RWPE1 (cell line): Measurements from ENCODE around the gene KDM2A.
"Not testable (repeated sequence)": the region's sequence is repeated elsewhere in the genome, so short reads cannot be mapped to it uniquely, and the experiment has no call there.

Source experiments
- CTCF ChIA-PET: fragments of 350-600 bp; sonication (Branson Sonifier 250); formaldehyde crosslinking; extraction: SDS; loops from one replicate; lab custom pipeline; 2021; lab: Yijun Ruan, JAX
- POLR2A ChIA-PET: fragments of 400-600 bp; formaldehyde crosslinking; extraction: SDS; loops from one replicate; lab custom pipeline; 2020; ENCODE audit warnings: antibody characterized with exemption; ENCODE audit not compliant: low non-redundant PET; lab: Yijun Ruan, JAX
- DNase-seq: peaks from one replicate; pipeline ENCODE4 v3.0.0; 2012; ENCODE audit warnings: low spot score
- H3K27ac ChIP-seq: fragments of 450-650 bp; 2 replicates; pipeline ENCODE4 v1.5.1; 2017
- TF ChIP-seq, protein P1 (sequence below): fragments of 450-650 bp; conservative IDR thresholded peaks from 2 replicates; pipeline ENCODE4 v1.5.1; 2017; ENCODE audit warnings: low read depth, mild to moderate bottlenecking

Gene KDM2A

DNA sequence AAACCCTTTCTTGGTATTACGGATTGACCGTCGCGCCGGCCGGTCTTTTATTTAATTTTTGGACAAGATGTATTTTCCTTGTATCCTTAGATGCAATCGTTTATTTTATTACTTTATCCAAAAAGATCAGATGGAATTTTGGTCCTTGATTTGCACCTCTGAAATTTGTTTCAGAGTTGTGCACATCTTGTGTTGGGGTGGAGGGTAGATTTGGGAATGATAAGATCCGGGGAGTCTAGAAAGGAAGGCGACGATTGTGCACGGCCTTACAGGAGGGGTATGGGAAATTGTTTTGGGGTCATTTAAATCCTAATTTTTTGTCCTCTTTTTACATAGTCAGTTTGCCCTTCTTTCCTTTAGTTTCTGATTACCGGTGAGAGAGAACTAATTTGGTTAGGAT, 1.4 kb downstream of the KDM2A start:
- DNase-seq, result no peak
- ChIA-PET POLR2A (interaction anchor here (0.6 kb wide), 1 partner anchor 128 kb away, joined by 3 read pairs; no protein-coding TSS in a partner anchor), CTCF (interaction anchor here (0.6 to 0.7 kb wide), 3 partner anchors 25 to 210 kb away, joined by 3 read pairs; no protein-coding TSS in a partner anchor)
- H3K27ac ChIP-seq, result peak overlapping the region; percentile 92
- TF ChIP-seq, protein P1, sequence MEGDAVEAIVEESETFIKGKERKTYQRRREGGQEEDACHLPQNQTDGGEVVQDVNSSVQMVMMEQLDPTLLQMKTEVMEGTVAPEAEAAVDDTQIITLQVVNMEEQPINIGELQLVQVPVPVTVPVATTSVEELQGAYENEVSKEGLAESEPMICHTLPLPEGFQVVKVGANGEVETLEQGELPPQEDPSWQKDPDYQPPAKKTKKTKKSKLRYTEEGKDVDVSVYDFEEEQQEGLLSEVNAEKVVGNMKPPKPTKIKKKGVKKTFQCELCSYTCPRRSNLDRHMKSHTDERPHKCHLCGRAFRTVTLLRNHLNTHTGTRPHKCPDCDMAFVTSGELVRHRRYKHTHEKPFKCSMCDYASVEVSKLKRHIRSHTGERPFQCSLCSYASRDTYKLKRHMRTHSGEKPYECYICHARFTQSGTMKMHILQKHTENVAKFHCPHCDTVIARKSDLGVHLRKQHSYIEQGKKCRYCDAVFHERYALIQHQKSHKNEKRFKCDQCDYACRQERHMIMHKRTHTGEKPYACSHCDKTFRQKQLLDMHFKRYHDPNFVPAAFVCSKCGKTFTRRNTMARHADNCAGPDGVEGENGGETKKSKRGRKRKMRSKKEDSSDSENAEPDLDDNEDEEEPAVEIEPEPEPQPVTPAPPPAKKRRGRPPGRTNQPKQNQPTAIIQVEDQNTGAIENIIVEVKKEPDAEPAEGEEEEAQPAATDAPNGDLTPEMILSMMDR, result no peak

DNA sequence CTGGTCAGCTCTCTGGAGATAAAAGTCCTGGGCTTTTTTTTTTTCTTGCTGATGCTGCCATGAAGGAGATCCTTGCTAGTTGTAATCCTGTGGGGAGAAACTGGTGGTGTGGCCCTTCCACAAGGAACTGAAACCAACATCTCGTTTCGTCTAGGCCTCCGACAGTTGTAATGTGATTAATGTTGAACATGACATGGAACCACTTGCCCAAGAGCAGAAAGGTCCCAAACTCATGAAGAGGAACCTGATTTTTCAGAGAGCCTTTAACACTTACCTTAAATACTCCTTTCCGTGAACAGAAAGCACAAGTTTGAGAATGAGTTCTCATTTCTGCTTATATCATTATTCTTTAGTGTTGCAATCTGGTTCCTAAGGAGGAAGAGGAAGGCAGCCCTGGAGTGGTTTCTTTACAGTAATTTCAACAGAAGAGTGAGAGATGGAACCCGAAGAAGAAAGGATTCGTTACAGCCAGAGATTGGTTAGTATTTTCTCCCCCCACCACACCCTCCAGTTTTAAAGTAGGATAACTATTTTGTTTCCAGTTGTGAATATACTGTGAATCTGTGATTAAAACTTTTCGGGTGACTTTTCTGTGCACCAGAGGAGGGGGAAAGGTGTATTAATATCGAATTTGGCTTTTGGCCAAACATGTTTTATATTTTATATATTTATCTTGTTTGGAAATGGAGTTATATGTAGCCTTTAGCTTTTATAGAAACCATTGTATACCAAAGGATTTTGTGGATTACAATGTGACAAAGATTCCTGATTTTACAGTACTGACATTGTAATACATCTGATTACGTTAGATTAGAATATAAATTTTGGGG, 2.0 kb downstream of the KDM2A start:
- no peak overlapping the region for H3K27ac ChIP-seq
- ChIA-PET CTCF (interaction anchor here (0.6 to 0.7 kb wide), 3 partner anchors 26 to 210 kb away, joined by 3 read pairs; no protein-coding TSS in a partner anchor), POLR2A (no interaction called here)
- DNase-seq, result no peak
- TF ChIP-seq, protein P1, result no peak

DNA sequence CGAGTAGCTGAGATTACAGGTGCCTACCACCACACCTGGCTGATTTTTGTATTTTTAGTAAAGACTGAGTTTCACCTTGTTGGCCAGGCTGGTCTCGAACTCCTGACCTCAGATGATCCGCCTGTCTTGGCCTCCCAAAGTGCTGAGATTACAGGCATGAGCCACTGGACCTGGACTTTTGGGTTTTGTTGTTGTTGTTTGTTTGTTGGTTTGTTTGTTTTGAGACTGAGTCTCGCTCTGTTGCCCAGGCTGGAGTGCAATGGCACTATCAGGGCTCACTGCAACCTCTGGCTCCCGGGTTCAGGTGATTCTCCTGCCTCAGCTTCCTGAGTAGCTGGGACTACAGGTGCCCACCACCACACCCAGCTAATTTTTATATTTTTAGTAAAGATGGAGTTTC, 4.7 kb downstream of the KDM2A start:
- CTCF ChIA-PET, DNase-seq, POLR2A ChIA-PET: not testable (repeated sequence)
- peak overlapping the region; percentile 48 for H3K27ac ChIP-seq

DNA sequence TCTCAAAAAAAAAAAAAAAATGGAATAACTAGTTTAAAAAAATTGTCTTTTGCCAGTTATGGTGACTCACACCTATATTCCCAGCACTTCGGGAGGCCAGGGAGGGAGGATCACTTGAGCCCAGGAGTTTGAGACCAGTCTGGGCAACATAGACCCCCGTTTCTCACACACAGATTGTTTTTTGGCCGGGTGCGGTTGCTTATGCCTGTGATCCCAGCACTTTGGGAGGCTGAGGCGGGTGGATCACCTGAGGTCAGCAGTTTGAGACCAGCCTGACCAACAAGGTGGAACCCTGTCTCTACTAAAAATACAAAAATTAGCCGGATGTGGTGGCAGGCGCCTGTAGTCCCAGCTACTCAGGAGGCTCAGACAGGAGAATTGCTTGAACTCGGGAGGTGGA, 7.2 kb downstream of the KDM2A start:
- CTCF ChIA-PET, result interaction anchor here (0.7 to 1.2 kb wide), 2 partner anchors 9 to 257 kb away, joined by 3 to 6 read pairs; no protein-coding TSS in a partner anchor
- H3K27ac ChIP-seq, result peak overlapping the region; percentile 48
- POLR2A ChIA-PET, DNase-seq: not testable (repeated sequence)

DNA sequence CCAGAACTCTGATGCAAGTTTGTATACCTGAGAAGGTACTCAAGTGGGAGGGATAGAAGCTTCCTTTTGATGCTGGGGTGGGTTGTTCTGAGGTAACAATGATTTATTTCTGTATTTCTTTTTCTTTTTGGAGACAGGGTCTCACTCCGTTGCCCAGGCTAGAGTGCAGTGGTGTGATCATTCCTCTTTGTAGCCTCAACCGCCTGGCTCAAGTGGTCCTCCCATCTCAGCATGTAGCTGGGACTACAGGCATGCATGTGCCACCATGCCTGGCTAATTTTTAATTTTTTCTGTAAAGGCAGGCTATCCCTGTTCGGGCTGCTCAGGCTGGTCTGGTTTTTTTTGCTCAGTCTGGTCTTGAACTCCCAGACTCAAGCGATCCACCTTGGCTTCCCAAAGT, 7.9 kb downstream of the KDM2A start:
- peak overlapping the region; percentile 37; the same call in 1 of the 2 replicates for H3K27ac ChIP-seq
- ChIA-PET CTCF (interaction anchor here (0.7 kb wide), 1 partner anchor 9 kb away, joined by 3 read pairs; no protein-coding TSS in a partner anchor), POLR2A (no interaction called here)
- DNase-seq, result no peak
- TF ChIP-seq, protein P1, result no peak

DNA sequence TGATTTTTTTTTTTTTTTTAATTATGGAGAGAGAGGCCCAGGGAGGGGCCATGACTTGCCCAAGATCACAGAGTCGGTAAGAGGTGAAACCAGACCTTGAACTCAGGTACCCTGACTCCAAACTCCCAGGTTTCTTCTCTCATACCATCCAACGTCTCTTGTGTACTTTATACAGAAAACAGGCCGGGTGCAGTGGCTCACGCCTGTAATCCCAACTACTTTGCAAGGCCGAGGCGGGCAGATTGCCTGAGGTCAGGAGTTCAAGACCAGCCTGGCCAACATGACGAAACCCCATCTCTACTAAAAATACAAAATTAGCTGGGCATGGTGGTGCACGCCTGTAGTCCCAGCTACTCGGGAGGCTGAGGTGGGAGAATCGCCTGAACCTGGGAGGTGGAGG, 11.8 kb downstream of the KDM2A start:
- POLR2A ChIA-PET, result interaction anchor here (0.7 kb wide), 1 partner anchor 9 kb away, joined by 4 read pairs; no protein-coding TSS in a partner anchor
- CTCF ChIA-PET, H3K27ac ChIP-seq: not testable (repeated sequence)

DNA sequence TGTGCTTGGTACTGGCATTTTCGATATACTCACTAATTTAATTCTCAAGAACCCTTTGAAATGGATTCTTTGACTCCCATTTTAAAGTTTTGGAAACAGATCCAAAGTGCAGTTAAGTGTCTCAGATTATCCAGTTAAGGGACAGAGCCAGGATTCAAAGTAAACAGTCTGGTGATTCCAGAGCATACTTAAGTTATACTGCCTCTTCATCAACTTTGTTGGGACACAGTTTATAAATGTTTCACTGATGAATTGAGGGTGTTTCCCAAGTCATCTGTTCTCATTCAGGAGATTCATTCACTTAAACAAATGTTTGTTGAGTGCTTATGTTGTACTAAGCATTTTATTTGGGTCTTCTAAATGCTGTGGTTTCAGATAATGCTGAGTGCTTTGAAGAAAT, 17.1 kb downstream of the KDM2A start:
- TF ChIP-seq, protein P1, result no peak
- ChIA-PET CTCF (no interaction called here), POLR2A (no interaction called here)
- H3K27ac ChIP-seq, result no peak overlapping the region
- DNase-seq, result no peak

More for the DNA sequence above, 11.8 kb downstream of the KDM2A start:
- DNase-seq, result not testable (repeated sequence)

DNA sequence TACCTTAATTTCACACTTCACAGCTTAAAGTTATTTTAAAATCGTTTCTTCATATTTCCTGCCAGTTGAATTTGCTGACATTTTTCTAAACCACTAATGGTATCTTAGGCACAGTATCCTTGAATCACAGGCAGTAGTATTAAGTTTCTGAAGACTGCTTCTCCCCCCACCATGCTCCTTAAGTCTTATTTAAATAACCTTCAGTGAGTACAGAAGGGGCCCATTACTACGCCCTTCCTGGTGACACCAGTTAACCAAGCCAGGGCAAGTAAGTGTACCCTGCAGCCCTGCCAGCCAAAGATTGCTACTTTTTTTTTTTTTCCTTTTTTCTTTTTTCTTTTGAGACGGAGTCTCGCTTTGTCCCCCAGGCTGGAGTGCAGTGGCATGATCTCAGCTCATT, 19.9 kb downstream of the KDM2A start:
- TF ChIP-seq, protein P1, result no peak
- CTCF ChIA-PET, result interaction anchor here (0.6 kb wide), 1 partner anchor 13 kb away, joined by 6 read pairs; no protein-coding TSS in a partner anchor
- DNase-seq, result no peak
- 0 out of 2 replicates have a peak overlapping the region, but pooled peaks have one; percentile 30 for H3K27ac ChIP-seq
- POLR2A ChIA-PET, result no interaction called here
